GM23248 (cell line): Measurements from ENCODE around the gene CNTN2. TPM values are rescaled to one million over a fixed set of nuclear protein-coding genes. Genes with fewer than 3 reads are reported as not detected.

ENCODE experiments used
- DNase-seq: peaks from one replicate; pipeline ENCODE4 v3.0.0-alpha.2; 2015
- H2AFZ ChIP-seq: fragments of 200-600 bp; sonication (generic); 2 replicates; pipeline ENCODE4 v1.6.1; 2016; ENCODE audit warnings: antibody characterized with exemption
- H3F3A ChIP-seq: fragments of 200-600 bp; sonication (generic); 2 replicates; pipeline ENCODE4 v1.6.1; 2016; ENCODE audit warnings: mild to moderate bottlenecking, antibody characterized with exemption, mixed run types; ENCODE audit not compliant: insufficient read depth
- H3K27ac ChIP-seq: fragments of 200-600 bp; sonication (generic); 2 replicates; pipeline ENCODE4 v1.5.1; 2016; ENCODE audit warnings: mild to moderate bottlenecking
- H3K27me3 ChIP-seq: fragments of 200-600 bp; sonication (generic); replicated peaks from 2 replicates; pipeline ENCODE4 v1.6.1; 2016; ENCODE audit warnings: mild to moderate bottlenecking; ENCODE audit not compliant: insufficient read depth
- H3K36me3 ChIP-seq: fragments of 200-600 bp; sonication (generic); 2 replicates; pipeline ENCODE4 v1.6.1; 2016; ENCODE audit warnings: low read depth, mild to moderate bottlenecking
- H3K4me1 ChIP-seq: fragments of 200-600 bp; sonication (generic); 2 replicates; pipeline ENCODE4 v1.6.1; 2016; ENCODE audit warnings: mild to moderate bottlenecking; ENCODE audit not compliant: insufficient read depth
- H3K4me2 ChIP-seq: fragments of 200-600 bp; sonication (generic); one replicate; pipeline ENCODE4 v1.6.1; 2016; ENCODE audit warnings: mild to moderate bottlenecking; ENCODE audit not compliant: unreplicated experiment
- H3K4me3 ChIP-seq: fragments of 200-600 bp; sonication (generic); 2 replicates; pipeline ENCODE4 v1.5.1; 2016; ENCODE audit warnings: mild to moderate bottlenecking
- H3K79me2 ChIP-seq: fragments of 200-600 bp; sonication (generic); 2 replicates; pipeline ENCODE4 v1.6.1; 2016; ENCODE audit warnings: mild to moderate bottlenecking; ENCODE audit not compliant: insufficient read depth
- H3K9ac ChIP-seq: fragments of 200-600 bp; sonication (generic); 2 replicates; pipeline ENCODE4 v1.6.1; 2016; ENCODE audit warnings: mild to moderate bottlenecking
- H3K9me2 ChIP-seq: fragments of 200-600 bp; sonication (generic); 2 replicates; pipeline ENCODE4 v1.6.1; 2016; ENCODE audit warnings: mixed run types, mild to moderate bottlenecking, moderate library complexity; ENCODE audit not compliant: insufficient read depth
- H3K9me3 ChIP-seq: fragments of 200-600 bp; sonication (generic); one replicate; pipeline ENCODE4 v1.6.1; 2017; ENCODE audit warnings: low read depth
- H4K20me1 ChIP-seq: fragments of 200-600 bp; sonication (generic); 2 replicates; pipeline ENCODE4 v1.6.0; 2016; ENCODE audit not compliant: insufficient read depth
- EZH2 ChIP-seq: fragments of 200-600 bp; sonication (generic); IDR thresholded peaks from 2 replicates; pipeline ENCODE4 v1.6.1; 2018; ENCODE audit warnings: antibody characterized with exemption, mild to moderate bottlenecking; ENCODE audit not compliant: insufficient read depth, poor library complexity, severe bottlenecking
- EZH2phosphoT487 ChIP-seq: fragments of 200-600 bp; sonication (generic); IDR thresholded peaks from 2 replicates; pipeline ENCODE4 v1.6.1; 2018; ENCODE audit warnings: antibody characterized with exemption, moderate library complexity, mild to moderate bottlenecking, low read depth; ENCODE audit not compliant: insufficient read depth
- WGBS, 2 experiments: methylation state at CpG; one replicate each; pipeline ENCODE4 v1.1.6; 2015 to 2017; ENCODE audit warnings: low lambda C conversion rate in 2 of 2, low coverage in 1 of 2; ENCODE audit errors: missing lambda C conversion rate in 2 of 2; 5-methylcytosine and 5-hydroxymethylcytosine counted together
- in situ Hi-C: fragments of 300-500 bp; cut with MboI; formaldehyde crosslinking; loops from 2 replicates; pipeline ENCODE4 v1.15.0; 2020
- polyA plus RNA-seq: library from polyadenylated mRNA; unstranded; fragments of >200 nt; fragmentation: Nextera tagmentation; extraction: Ambion mirVana; gene quantifications from 2 replicates; pipeline ENCODE4 v1.2.1, GENCODE V29; 2016
- total RNA-seq: library from RNA; depleted of rRNA; stranded (reverse); fragments of >200 nt; shearing (Covaris generic); gene quantifications from 2 replicates; pipeline ENCODE4 v1.2.3, GENCODE V29; 2014

The CNTN2 gene
- total and polyA plus RNA-seq, 2 experiments from 2014 or later, result not detected

GRCh38 chr1:205095422-205095821, 52.4 kb downstream of the CNTN2 start:
- TF ChIP-seq EZH2phosphoT487, result no peak
- TF ChIP-seq EZH2, result no peak
- H3K4me3 ChIP-seq, result no peak overlapping the region
- no peaks in the 10 kb centered on the region for H4K20me1 ChIP-seq
- no peaks in the 10 kb centered on the region for H3K4me1 ChIP-seq
- peaks cover 68% of the 10 kb centered on the region for H3K36me3 ChIP-seq
- no peak overlapping the region for H3K27ac ChIP-seq
- H3K9me2 ChIP-seq, result no peaks in the 10 kb centered on the region
- in situ Hi-C loops, result no loop called here
- DNase-seq, result no peak
- H3K9ac ChIP-seq, result no peak overlapping the region
- no peaks in the 10 kb centered on the region for H3F3A ChIP-seq
- H2AFZ ChIP-seq, result no peak overlapping the region
- no peaks in the 10 kb centered on the region for H3K79me2 ChIP-seq
- H3K4me2 ChIP-seq, result no peak overlapping the region
- no peaks in the 10 kb centered on the region for H3K27me3 ChIP-seq
- no peaks in the 10 kb centered on the region for H3K9me3 ChIP-seq

- Histone ChIP-seq H3K9ac (no peak overlapping the region), H3K4me1 (no peaks in the 10 kb centered on the region), H3K9me2 (no peaks in the 10 kb centered on the region), H4K20me1 (no peaks in the 10 kb centered on the region), H2AFZ (no peak overlapping the region), H3K36me3 (peaks cover 87% of the 10 kb centered on the region), H3K4me2 (no peak overlapping the region), H3K9me3 (no peaks in the 10 kb centered on the region), H3F3A (no peaks in the 10 kb centered on the region), H3K79me2 (no peaks in the 10 kb centered on the region), H3K4me3 (no peak overlapping the region), H3K27ac (no peak overlapping the region), H3K27me3 (no peaks in the 10 kb centered on the region)
- DNase-seq, result no peak
- TF ChIP-seq EZH2 (no peak), EZH2phosphoT487 (no peak)
- in situ Hi-C loops, result no loop called here
These were observed 55.2 kb downstream of the CNTN2 start for GRCh38 chr1:205098242-205098641.

DNA sequence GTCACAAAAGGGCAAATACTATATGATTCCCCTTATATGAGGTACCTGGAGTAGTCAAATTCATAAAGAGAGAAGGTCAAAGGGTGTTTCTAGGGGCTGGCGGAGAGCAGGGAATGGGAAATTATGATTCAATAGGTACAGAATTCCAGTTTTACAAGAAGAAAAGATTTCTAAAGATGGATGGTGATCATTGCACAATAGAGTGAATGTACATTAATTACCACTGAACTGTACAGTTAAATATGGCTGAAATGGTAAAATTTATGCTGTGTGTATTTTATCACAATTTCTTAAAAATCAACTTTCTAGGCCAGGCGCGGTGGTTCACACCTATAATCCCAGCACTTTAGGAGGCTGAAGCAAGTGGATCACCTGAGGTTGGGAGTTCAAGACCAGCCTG, 59.4 kb downstream of the CNTN2 start:
- Histone ChIP-seq H3K4me1 (no peaks in the 10 kb centered on the region), H3K27ac (no peak overlapping the region), H3K9ac (no peak overlapping the region), H3K36me3 (peaks cover 70% of the 10 kb centered on the region), H3K4me2 (no peak overlapping the region), H3K79me2 (peaks cover 16% of the 10 kb centered on the region), H3K9me2 (no peaks in the 10 kb centered on the region), H3F3A (no peaks in the 10 kb centered on the region), H3K27me3 (no peaks in the 10 kb centered on the region), H3K4me3 (no peak overlapping the region), H2AFZ (no peak overlapping the region), H3K9me3 (no peaks in the 10 kb centered on the region), H4K20me1 (no peaks in the 10 kb centered on the region)
- TF ChIP-seq EZH2 (no peak), EZH2phosphoT487 (no peak)
- in situ Hi-C loops, result no loop called here
- no peak for DNase-seq
- WGBS, 2 experiments, result 96 to 100% methylated on average over 3 of the region's 3 CpGs

DNA sequence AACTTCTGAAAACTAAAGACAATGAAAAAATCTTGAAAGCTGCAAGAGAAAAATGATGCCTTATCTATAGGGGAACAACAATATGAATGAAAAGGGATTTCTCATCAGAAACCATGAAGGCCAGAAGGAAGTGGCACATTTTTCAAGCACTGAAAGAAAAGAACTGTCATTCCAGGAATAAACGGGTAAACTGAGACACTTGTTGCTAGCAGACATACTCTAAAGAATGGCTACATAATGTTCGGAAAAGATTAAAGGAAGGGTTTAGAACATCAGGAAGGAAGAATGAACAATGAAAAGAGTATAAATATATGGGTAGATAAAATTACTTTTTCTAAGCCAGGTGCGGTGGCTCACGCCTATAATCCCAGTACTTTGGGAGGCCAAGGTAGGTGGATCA, 64.3 kb downstream of the CNTN2 start:
- no peaks in the 10 kb centered on the region for H3K9me2 ChIP-seq
- no peaks in the 10 kb centered on the region for H3K27me3 ChIP-seq
- DNase-seq, result no peak
- no peaks in the 10 kb centered on the region for H3K9me3 ChIP-seq
- H4K20me1 ChIP-seq, result no peaks in the 10 kb centered on the region
- in situ Hi-C loops, result no loop called here
- no peak overlapping the region for H3K4me2 ChIP-seq
- H3K4me3 ChIP-seq, result no peak overlapping the region
- no peak overlapping the region for H3K9ac ChIP-seq
- peaks cover 33% of the 10 kb centered on the region for H3K36me3 ChIP-seq
- no peaks in the 10 kb centered on the region for H3K4me1 ChIP-seq
- H3K27ac ChIP-seq, result no peak overlapping the region
- no peak overlapping the region for H2AFZ ChIP-seq
- WGBS, 2 experiments, result 94 to 96% methylated on average over 4 of the region's 4 CpGs
- H3F3A ChIP-seq, result no peaks in the 10 kb centered on the region
- peaks cover 30% of the 10 kb centered on the region for H3K79me2 ChIP-seq
- TF ChIP-seq EZH2, result no peak
- TF ChIP-seq EZH2phosphoT487, result no peak

DNA sequence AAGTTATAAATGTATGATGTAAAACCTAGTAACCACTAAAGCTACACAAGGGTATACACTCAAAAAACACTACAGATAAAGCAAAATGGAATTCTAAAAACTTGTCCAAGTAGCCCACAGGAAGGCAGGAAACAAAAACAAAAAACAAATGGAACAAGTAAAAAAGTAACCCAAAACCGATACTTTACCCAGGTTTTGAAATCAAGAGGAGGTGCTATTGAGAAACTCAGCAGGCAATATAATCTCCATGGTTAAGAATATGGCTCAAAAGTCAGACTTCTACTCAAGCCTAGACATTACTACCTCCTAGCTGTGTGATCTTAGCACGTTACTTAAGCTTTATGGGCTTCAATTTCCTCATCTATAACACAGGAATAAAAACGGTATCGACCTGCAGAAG, 65.5 kb downstream of the CNTN2 start:
- in situ Hi-C loops, result no loop called here
- H3K4me2 ChIP-seq, result no peak overlapping the region
- no peak for DNase-seq
- no peaks in the 10 kb centered on the region for H4K20me1 ChIP-seq
- no peaks in the 10 kb centered on the region for H3K4me1 ChIP-seq
- no peak overlapping the region for H3K9ac ChIP-seq
- H3K79me2 ChIP-seq, result peaks cover 36% of the 10 kb centered on the region
- H3K4me3 ChIP-seq, result no peak overlapping the region
- WGBS, 2 experiments, result 96 to 98% methylated on average over 4 of the region's 4 CpGs
- no peaks in the 10 kb centered on the region for H3F3A ChIP-seq
- H3K9me2 ChIP-seq, result no peaks in the 10 kb centered on the region
- no peak overlapping the region for H3K27ac ChIP-seq
- H3K9me3 ChIP-seq, result no peaks in the 10 kb centered on the region
- TF ChIP-seq EZH2 (no peak), EZH2phosphoT487 (no peak)
- H3K27me3 ChIP-seq, result no peaks in the 10 kb centered on the region
- H3K36me3 ChIP-seq, result peaks cover 30% of the 10 kb centered on the region
- H2AFZ ChIP-seq, result no peak overlapping the region
